ENCODE measurements around the gene LYZL2.

Gene LYZL2

GRCh38 chr10:30580241-30580640 lies 49.3 kb downstream of the LYZL2 start:
- no peak for TF ChIP-seq CTCF (IDR thresholded peaks at IDR 0.05; ENCODE audit: borderline replicate concordance, control extremely low read depth, extremely low read depth, insufficient read depth, missing control alignments)
- DNase-seq (ENCODE audit: low spot score): no peak
- in situ Hi-C loops (cut with MboI; ENCODE audit: low sequenced_read_pairs, unreplicated experiment): loop anchor here (25.0 kb wide), 1 partner anchor 593 kb away; no protein-coding TSS in a partner anchor

GRCh38 chr10:30579574-30579973 lies 50.0 kb downstream of the LYZL2 start:
- DNase-seq (ENCODE audit: low spot score): no peak
- in situ Hi-C loops (cut with MboI; ENCODE audit: low sequenced_read_pairs, unreplicated experiment): loop anchor here (25.0 kb wide), 1 partner anchor 592 kb away; no protein-coding TSS in a partner anchor
- no peak for TF ChIP-seq CTCF (IDR thresholded peaks at IDR 0.05; ENCODE audit: borderline replicate concordance, control extremely low read depth, extremely low read depth, insufficient read depth, missing control alignments)

DNA sequence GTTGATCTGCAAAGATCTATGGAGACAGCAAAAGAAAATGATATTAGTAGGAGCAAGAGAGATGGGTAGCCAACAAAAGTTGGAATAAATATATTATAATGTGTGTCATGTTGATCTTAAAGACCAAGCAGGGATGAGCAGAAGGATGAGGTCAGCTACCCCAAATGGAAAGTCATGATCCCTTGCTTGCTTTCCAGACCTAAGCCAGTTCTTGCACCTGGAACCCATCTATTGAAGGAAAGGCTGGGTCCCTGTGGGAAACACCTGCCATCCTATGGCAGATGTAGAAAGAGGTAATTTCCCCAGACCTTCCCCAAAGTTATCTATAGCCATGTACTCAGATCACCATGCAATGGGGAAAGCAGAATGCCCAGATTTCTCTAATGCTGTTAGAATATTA lies 52.5 kb downstream of the LYZL2 start:
- TF ChIP-seq CTCF (IDR thresholded peaks at IDR 0.05; ENCODE audit: borderline replicate concordance, control extremely low read depth, extremely low read depth, insufficient read depth, missing control alignments): no peak
- in situ Hi-C loops (cut with MboI; ENCODE audit: low sequenced_read_pairs, unreplicated experiment): loop anchor here (25.0 kb wide), 1 partner anchor 590 kb away; no protein-coding TSS in a partner anchor
- no peak for DNase-seq (ENCODE audit: low spot score)

- in situ Hi-C loops (cut with MboI; ENCODE audit: low sequenced_read_pairs, unreplicated experiment): loop anchor here (25.0 kb wide), 1 partner anchor 589 kb away; no protein-coding TSS in a partner anchor
- DNase-seq (ENCODE audit: low spot score): no peak
- TF ChIP-seq CTCF (IDR thresholded peaks at IDR 0.05; ENCODE audit: borderline replicate concordance, control extremely low read depth, extremely low read depth, insufficient read depth, missing control alignments): no peak
Measured at GRCh38 chr10:30576641-30577040, 52.9 kb downstream of the LYZL2 start.

- no peak for DNase-seq (ENCODE audit: low spot score)
- in situ Hi-C loops (cut with MboI; ENCODE audit: low sequenced_read_pairs, unreplicated experiment): no loop called here
- TF ChIP-seq CTCF (IDR thresholded peaks at IDR 0.05; ENCODE audit: borderline replicate concordance, control extremely low read depth, extremely low read depth, insufficient read depth, missing control alignments): no peak
Measured at GRCh38 chr10:30574432-30574796, 55.1 kb downstream of the LYZL2 start.

DNA sequence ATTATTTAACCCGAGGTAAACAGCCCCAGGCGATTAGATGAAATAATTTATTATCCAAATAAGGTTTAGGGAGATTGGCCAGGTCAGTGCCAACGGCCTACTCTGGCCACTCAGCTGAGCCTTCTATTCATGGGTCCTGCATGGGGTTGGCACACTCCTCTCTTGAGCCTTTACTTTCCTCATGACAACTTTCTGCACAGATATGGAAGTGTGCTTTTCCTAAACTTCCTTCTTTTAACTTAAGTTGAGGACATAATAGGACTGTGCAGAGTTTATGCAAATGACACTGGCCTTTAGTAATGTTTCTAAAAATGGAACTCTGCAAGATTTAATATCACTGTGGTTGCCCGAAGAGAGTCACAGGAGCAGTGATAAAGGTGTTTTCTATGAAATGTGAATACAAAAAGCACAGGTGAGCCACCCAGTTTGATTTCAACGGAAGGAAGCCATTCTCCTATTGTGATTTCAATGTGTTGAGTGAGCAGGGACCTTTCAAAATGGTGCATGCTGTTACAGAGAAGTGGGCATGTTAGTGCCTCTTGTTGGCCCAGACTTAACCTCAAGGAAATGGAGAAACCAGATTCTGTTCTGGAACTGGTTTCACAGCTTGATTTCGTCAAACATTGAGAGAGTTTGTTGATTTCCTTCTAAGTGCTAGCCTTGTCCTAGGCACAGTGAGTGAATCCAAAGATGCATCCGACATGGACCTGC lies 55.7 kb downstream of the LYZL2 start:
- no peak for TF ChIP-seq CTCF (IDR thresholded peaks at IDR 0.05; ENCODE audit: borderline replicate concordance, control extremely low read depth, extremely low read depth, insufficient read depth, missing control alignments)
- in situ Hi-C loops (cut with MboI; ENCODE audit: low sequenced_read_pairs, unreplicated experiment): no loop called here

More for the DNA sequence above, 55.7 kb downstream of the LYZL2 start:
- no peak for DNase-seq (ENCODE audit: low spot score)
